Left ventricle myocardium inferior (tissue), 1 donor: Measurements from ENCODE around the gene NTM. TPM values are rescaled to one million over a fixed set of nuclear protein-coding genes. Genes with fewer than 3 reads are reported as not detected.
A peak's percentile ranks its signal among the peaks of the same experiment; 100 is the strongest.

Source experiments
- DNase-seq: peaks from one replicate; pipeline ENCODE4 v3.0.0-alpha.2; 2020
- H3K27ac ChIP-seq: fragments of 200-600 bp; replicated peaks from 2 replicates; pipeline ENCODE4 v1.8.0; 2021
- H3K27me3 ChIP-seq: fragments of 200-600 bp; 2 replicates; pipeline ENCODE4 v1.8.0; 2021; ENCODE audit warnings: low read depth
- H3K36me3 ChIP-seq: fragments of 200-600 bp; 2 replicates; pipeline ENCODE4 v1.8.0; 2021
- H3K4me1 ChIP-seq: fragments of 200-600 bp; 2 replicates; pipeline ENCODE4 v1.8.0; 2021
- H3K4me3 ChIP-seq: fragments of 200-600 bp; 2 replicates; pipeline ENCODE4 v1.8.0; 2021; ENCODE audit warnings: mild to moderate bottlenecking, moderate library complexity
- H3K9me3 ChIP-seq: fragments of 200-600 bp; replicated peaks from 2 replicates; pipeline ENCODE4 v1.8.0; 2021
- intact Hi-C: fragments of 100-400 bp; cut with micrococcal nuclease; formaldehyde crosslinking; loops from one replicate; pipeline ENCODE4 v1.11.0; 2022
- total RNA-seq: library from RNA; stranded (reverse); fragmentation: NEBNext Ultra II Directional; extraction: Animal tissue kit (Norgen Biotek cat#: 25700); gene quantifications from one replicate; pipeline ENCODE4 v1.2.1, GENCODE V29; 2021
- TF ChIP-seq, protein P1 (sequence below): fragments of 200-600 bp; IDR thresholded peaks from 2 replicates; pipeline ENCODE4 v1.8.0; 2021; ENCODE audit warnings: antibody characterized with exemption, mild to moderate bottlenecking, borderline replicate concordance
- donor health status: DM: no; HTN: yes; CAD: no; lungs with severe emphysema.

Gene NTM
- total RNA-seq, 1 donor from 2014 or later: 1.0 TPM

DNA sequence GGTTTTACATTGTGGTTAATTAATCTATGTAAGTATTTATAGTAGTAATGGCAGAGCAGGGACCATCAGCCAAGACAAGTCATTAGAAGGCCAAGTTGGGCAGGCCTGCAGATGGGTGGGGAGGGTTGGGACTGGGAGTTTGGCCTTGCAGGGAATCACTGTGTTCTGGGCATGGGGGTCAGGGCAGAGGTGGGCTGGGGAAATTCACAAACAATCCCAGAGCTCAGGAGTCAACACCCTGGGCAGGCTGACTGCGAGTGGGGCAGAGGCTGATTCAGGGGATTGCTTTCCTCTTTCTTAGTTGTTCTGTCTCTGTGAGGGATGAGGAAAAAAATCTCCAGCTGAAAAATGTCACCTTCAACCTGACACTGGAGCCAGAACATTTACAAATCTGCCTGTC is 322.5 kb downstream of the NTM start:
- Histone ChIP-seq H3K27ac (no peak overlapping the region), H3K9me3 (no peaks in the 10 kb centered on the region), H3K4me1 (peaks cover 15% of the 10 kb centered on the region), H3K27me3 (peaks cover 85% of the 10 kb centered on the region), H3K4me3 (no peak overlapping the region), H3K36me3 (no peaks in the 10 kb centered on the region)
- intact Hi-C loops: no loop called here
- DNase-seq: no peak
- TF ChIP-seq, protein P1, sequence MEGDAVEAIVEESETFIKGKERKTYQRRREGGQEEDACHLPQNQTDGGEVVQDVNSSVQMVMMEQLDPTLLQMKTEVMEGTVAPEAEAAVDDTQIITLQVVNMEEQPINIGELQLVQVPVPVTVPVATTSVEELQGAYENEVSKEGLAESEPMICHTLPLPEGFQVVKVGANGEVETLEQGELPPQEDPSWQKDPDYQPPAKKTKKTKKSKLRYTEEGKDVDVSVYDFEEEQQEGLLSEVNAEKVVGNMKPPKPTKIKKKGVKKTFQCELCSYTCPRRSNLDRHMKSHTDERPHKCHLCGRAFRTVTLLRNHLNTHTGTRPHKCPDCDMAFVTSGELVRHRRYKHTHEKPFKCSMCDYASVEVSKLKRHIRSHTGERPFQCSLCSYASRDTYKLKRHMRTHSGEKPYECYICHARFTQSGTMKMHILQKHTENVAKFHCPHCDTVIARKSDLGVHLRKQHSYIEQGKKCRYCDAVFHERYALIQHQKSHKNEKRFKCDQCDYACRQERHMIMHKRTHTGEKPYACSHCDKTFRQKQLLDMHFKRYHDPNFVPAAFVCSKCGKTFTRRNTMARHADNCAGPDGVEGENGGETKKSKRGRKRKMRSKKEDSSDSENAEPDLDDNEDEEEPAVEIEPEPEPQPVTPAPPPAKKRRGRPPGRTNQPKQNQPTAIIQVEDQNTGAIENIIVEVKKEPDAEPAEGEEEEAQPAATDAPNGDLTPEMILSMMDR: no peak

GRCh38 chr11:131693756-131694155 is 323.3 kb downstream of the NTM start:
- Histone ChIP-seq H3K4me3 (no peak overlapping the region), H3K27me3 (peaks cover 85% of the 10 kb centered on the region), H3K36me3 (no peaks in the 10 kb centered on the region), H3K9me3 (no peaks in the 10 kb centered on the region), H3K27ac (no peak overlapping the region), H3K4me1 (peaks cover 10% of the 10 kb centered on the region)
- intact Hi-C loops: no loop called here
- no peak for DNase-seq
- TF ChIP-seq, protein P1: no peak

DNA sequence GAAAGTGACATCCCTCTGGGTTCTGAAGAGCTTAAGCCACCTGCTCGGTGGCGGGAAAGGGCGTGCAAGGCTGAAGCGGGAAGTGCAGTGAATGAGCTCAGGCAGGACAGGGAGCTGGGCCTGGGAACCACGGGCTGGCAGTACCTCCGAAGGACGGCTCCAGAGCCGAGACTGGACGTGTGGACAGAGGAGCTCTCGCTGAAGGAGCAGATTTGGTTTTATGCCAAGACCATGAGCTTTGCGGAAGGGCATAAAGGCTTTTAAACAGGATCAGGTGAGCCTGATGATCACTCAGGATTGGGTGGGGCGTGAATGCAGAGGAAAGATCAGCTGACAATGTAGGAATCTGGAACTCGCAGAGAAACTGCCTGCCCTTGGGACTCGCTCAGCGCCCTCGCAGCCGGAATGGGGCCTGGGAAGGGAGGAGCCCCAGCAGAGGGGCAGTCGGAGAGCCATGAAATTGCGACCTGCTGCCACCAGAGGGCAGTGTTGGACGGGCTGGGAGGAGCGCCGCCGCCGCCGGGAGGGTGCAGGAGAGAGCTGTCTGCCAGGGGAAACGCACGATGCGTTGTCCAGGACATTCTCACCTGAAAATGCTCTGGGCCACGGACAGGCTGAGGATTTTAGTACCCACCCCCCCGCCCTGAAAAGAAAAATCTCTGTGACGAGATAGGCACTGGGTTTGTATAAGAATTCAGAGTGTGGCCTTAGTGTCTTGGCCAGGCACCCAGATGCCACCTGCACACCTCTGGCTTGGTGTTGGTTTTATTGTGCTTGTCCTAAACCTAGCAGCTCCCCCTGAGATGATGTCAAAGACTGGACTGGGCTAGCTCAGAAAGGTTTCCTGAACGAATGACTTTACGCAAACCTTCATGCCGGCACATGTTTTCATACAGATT is 324.4 kb downstream of the NTM start:
- Histone ChIP-seq H3K36me3 (no peaks in the 10 kb centered on the region), H3K27ac (peak overlapping the region; percentile 7), H3K4me3 (peak overlapping the region; percentile 43)

DNA sequence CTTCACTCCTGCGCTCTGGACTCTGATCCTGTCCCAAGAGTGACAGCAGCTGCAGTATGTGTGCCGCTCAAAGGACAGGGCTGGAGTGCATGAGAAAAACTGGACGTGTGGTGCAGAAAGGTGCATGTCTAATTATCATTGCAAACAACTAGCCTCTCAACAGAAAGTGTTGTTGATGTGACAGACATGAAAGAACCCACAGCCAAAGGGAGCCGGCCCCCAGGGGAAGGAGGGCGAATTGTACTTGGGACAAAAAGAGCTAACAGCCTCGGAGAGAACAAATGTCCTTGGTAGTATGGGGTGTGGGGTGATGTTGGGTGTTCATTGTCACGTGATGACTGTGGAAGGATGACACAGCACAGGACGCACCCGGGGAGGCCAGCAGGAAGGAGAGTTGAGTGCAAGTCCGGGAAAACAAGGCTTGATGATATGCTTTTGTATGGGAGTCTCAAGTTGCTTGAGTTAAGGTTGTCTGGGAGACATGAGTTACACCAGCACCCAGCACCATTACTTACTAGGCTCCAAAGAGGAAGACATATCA is 325.5 kb downstream of the NTM start:
- intact Hi-C loops: no loop called here
- TF ChIP-seq, protein P1: no peak
- H3K27me3 ChIP-seq: peaks cover 79% of the 10 kb centered on the region
- no peak for DNase-seq
- no peaks in the 10 kb centered on the region for H3K9me3 ChIP-seq
- no peaks in the 10 kb centered on the region for H3K36me3 ChIP-seq
- no peak overlapping the region for H3K4me3 ChIP-seq
- no peak overlapping the region for H3K27ac ChIP-seq
- H3K4me1 ChIP-seq: peaks cover 10% of the 10 kb centered on the region

More for the DNA sequence above, 324.4 kb downstream of the NTM start:
- intact Hi-C loops: no loop called here
- DNase-seq: peak; percentile 80
- TF ChIP-seq, protein P1: peak; percentile 93
- Histone ChIP-seq H3K27me3 (peaks cover 82% of the 10 kb centered on the region), H3K4me1 (peaks cover 10% of the 10 kb centered on the region), H3K9me3 (no peaks in the 10 kb centered on the region)

- Histone ChIP-seq H3K4me1 (peaks cover 10% of the 10 kb centered on the region), H3K4me3 (no peak overlapping the region), H3K27ac (no peak overlapping the region), H3K9me3 (no peaks in the 10 kb centered on the region), H3K36me3 (no peaks in the 10 kb centered on the region), H3K27me3 (peaks cover 79% of the 10 kb centered on the region)
- TF ChIP-seq, protein P1: no peak
- intact Hi-C loops: no loop called here
- no peak for DNase-seq
Observed at GRCh38 chr11:131696690-131697089, 326.3 kb downstream of the NTM start.
